ENCODE measurements around the gene MCMBP.

The MCMBP gene

GRCh38 chr10:119834188-119834587, 38.5 kb downstream of the MCMBP start:
- H3K9ac ChIP-seq (ENCODE audit: low read depth, low read length, poor library complexity, severe bottlenecking): no peak overlapping the region

GRCh38 chr10:119832951-119833350, 39.7 kb downstream of the MCMBP start:
- H3K36me3 ChIP-seq (ENCODE audit: insufficient read depth, low read length): peaks cover 95% of the 10 kb centered on the region
- H3K4me3 ChIP-seq (ENCODE audit: low read length, poor library complexity, severe bottlenecking): no peak overlapping the region
- no peak overlapping the region for H3K4me2 ChIP-seq (ENCODE audit: low read depth, low read length, poor library complexity, severe bottlenecking)
- H3K9me2 ChIP-seq (replicated peaks; ENCODE audit: low read depth, low read length): no peaks in the 10 kb centered on the region
- H2AFZ ChIP-seq (ENCODE audit: low read length): no peak overlapping the region
- no peaks in the 10 kb centered on the region for H3K27me3 ChIP-seq (ENCODE audit: insufficient read depth, low read length, poor library complexity, severe bottlenecking)
- TF ChIP-seq, protein P1, sequence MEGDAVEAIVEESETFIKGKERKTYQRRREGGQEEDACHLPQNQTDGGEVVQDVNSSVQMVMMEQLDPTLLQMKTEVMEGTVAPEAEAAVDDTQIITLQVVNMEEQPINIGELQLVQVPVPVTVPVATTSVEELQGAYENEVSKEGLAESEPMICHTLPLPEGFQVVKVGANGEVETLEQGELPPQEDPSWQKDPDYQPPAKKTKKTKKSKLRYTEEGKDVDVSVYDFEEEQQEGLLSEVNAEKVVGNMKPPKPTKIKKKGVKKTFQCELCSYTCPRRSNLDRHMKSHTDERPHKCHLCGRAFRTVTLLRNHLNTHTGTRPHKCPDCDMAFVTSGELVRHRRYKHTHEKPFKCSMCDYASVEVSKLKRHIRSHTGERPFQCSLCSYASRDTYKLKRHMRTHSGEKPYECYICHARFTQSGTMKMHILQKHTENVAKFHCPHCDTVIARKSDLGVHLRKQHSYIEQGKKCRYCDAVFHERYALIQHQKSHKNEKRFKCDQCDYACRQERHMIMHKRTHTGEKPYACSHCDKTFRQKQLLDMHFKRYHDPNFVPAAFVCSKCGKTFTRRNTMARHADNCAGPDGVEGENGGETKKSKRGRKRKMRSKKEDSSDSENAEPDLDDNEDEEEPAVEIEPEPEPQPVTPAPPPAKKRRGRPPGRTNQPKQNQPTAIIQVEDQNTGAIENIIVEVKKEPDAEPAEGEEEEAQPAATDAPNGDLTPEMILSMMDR (conservative IDR thresholded peaks at IDR 0.05; ENCODE audit: low read length): no peak
- H3F3A ChIP-seq (ENCODE audit: low read depth): no peaks in the 10 kb centered on the region
- H3K9ac ChIP-seq (ENCODE audit: low read depth, low read length, poor library complexity, severe bottlenecking): no peak overlapping the region
- H3K79me2 ChIP-seq (ENCODE audit: insufficient read depth, low read length): no peaks in the 10 kb centered on the region
- H3K9me3 ChIP-seq (ENCODE audit: insufficient read depth, low read depth, low read length): no peaks in the 10 kb centered on the region
- no peaks in the 10 kb centered on the region for H3K4me1 ChIP-seq (ENCODE audit: insufficient read depth, low read length, poor library complexity, severe bottlenecking)
- no peaks in the 10 kb centered on the region for H4K20me1 ChIP-seq (ENCODE audit: insufficient read depth, low read length, poor library complexity, severe bottlenecking)

More at GRCh38 chr10:119834188-119834587, 38.5 kb downstream of the MCMBP start:
- no peaks in the 10 kb centered on the region for H3K79me2 ChIP-seq (ENCODE audit: insufficient read depth, low read length)
- no peaks in the 10 kb centered on the region for H4K20me1 ChIP-seq (ENCODE audit: insufficient read depth, low read length, poor library complexity, severe bottlenecking)
- H2AFZ ChIP-seq (ENCODE audit: low read length): no peak overlapping the region
- H3K36me3 ChIP-seq (ENCODE audit: insufficient read depth, low read length): peaks cover 93% of the 10 kb centered on the region
- H3K4me3 ChIP-seq (ENCODE audit: low read length, poor library complexity, severe bottlenecking): no peak overlapping the region
- H3K9me2 ChIP-seq (replicated peaks; ENCODE audit: low read depth, low read length): no peaks in the 10 kb centered on the region
- no peaks in the 10 kb centered on the region for H3K4me1 ChIP-seq (ENCODE audit: insufficient read depth, low read length, poor library complexity, severe bottlenecking)
- TF ChIP-seq, protein P1 (conservative IDR thresholded peaks at IDR 0.05; ENCODE audit: low read length): no peak
- TF ChIP-seq EZH2phosphoT487 (IDR thresholded peaks at IDR 0.05; ENCODE audit: borderline replicate concordance): no peak
- no peaks in the 10 kb centered on the region for H3K9me3 ChIP-seq (ENCODE audit: insufficient read depth, low read depth, low read length)
- H3K27me3 ChIP-seq (ENCODE audit: insufficient read depth, low read length, poor library complexity, severe bottlenecking): no peaks in the 10 kb centered on the region
- H3F3A ChIP-seq (ENCODE audit: low read depth): no peaks in the 10 kb centered on the region
- H3K4me2 ChIP-seq (ENCODE audit: low read depth, low read length, poor library complexity, severe bottlenecking): no peak overlapping the region

DNA sequence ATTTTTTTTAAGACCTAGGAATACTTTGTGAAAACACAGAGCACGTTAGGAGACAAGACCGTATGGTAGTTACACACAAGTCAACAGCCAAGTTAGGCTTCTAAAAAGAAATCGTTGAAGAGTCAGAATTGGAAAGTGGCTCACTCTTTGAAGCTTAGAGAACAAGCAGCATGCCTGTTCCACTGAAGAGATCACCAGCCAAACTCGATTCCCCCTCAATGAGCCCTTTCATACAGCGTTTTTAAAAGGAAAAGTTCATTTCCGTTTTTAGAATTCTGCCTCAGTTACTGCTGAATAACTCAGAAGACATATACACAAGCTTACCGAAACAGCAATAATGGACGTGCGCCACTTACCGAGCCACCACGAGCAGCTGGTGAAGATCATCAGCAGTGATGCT, 41.0 kb downstream of the MCMBP start:
- Histone ChIP-seq H4K20me1 (ENCODE audit: insufficient read depth, low read length, poor library complexity, severe bottlenecking) (no peaks in the 10 kb centered on the region), H3K36me3 (ENCODE audit: insufficient read depth, low read length) (peaks cover 94% of the 10 kb centered on the region), H3K4me2 (ENCODE audit: low read depth, low read length, poor library complexity, severe bottlenecking) (no peak overlapping the region), H3K9me3 (ENCODE audit: insufficient read depth, low read depth, low read length) (no peaks in the 10 kb centered on the region), H3K9ac (ENCODE audit: low read depth, low read length, poor library complexity, severe bottlenecking) (no peak overlapping the region), H3K27me3 (ENCODE audit: insufficient read depth, low read length, poor library complexity, severe bottlenecking) (no peaks in the 10 kb centered on the region), H3F3A (ENCODE audit: low read depth) (no peaks in the 10 kb centered on the region), H2AFZ (ENCODE audit: low read length) (no peak overlapping the region), H3K79me2 (ENCODE audit: insufficient read depth, low read length) (no peaks in the 10 kb centered on the region), H3K4me3 (ENCODE audit: low read length, poor library complexity, severe bottlenecking) (no peak overlapping the region), H3K4me1 (ENCODE audit: insufficient read depth, low read length, poor library complexity, severe bottlenecking) (no peaks in the 10 kb centered on the region), H3K9me2 (replicated peaks; ENCODE audit: low read depth, low read length) (no peaks in the 10 kb centered on the region)
- TF ChIP-seq EZH2phosphoT487 (IDR thresholded peaks at IDR 0.05; ENCODE audit: borderline replicate concordance): no peak
- TF ChIP-seq, protein P1 (conservative IDR thresholded peaks at IDR 0.05; ENCODE audit: low read length): no peak
